Transverse colon (tissue), 4 donors: ENCODE data around the gene PPP4R4. TPM values are rescaled to one million over a fixed set of nuclear protein-coding genes. Genes with fewer than 3 reads are reported as not detected.
A peak's percentile ranks its signal among the peaks of the same experiment; 100 is the strongest.

Experiments used
- DNase-seq: peaks from one replicate; pipeline ENCODE4 v3.0.0-alpha.2; 2019
- H3K27ac ChIP-seq, 4 donors: fragments of 200-600 bp; sonication (generic); 2 replicates each; pipeline ENCODE4 v1.5.1; 2016 to 2018; ENCODE audit warnings: inconsistent platforms in 4 of 4
- H3K27me3 ChIP-seq: fragments of 200-600 bp; sonication (generic); 2 replicates; pipeline ENCODE4 v1.5.1; 2017; ENCODE audit warnings: inconsistent platforms
- H3K36me3 ChIP-seq, 4 donors: fragments of 200-600 bp; sonication (generic); 2 replicates each; pipeline ENCODE4 v1.5.1; 2017 to 2019; ENCODE audit warnings: inconsistent platforms in 4 of 4
- H3K4me1 ChIP-seq, 4 donors: fragments of 200-600 bp; sonication (generic); 2 replicates each; pipeline ENCODE4 v1.5.1; 2017 to 2020; ENCODE audit warnings: inconsistent platforms in 4 of 4
- H3K4me3 ChIP-seq, 4 donors: fragments of 200-600 bp; sonication (generic); 1 replicate in 1 of 4; 2 replicates in 3 of 4; pipeline versions ENCODE4 v1.5.1 to v1.6.1; 2017 to 2019; ENCODE audit warnings: inconsistent platforms in 4 of 4
- H3K9me3 ChIP-seq, 2 donors: fragments of 200-600 bp; sonication (generic); 2 replicates each; pipeline ENCODE4 v1.5.1; 2017 to 2019; ENCODE audit warnings: inconsistent platforms in 2 of 2
- CTCF ChIP-seq, 5 experiments: fragments of 200-600 bp in 3 of 5; fragments of 450-650 bp in 2 of 5; sonication (generic) in 3 of 5; IDR thresholded peaks; 1 replicate in 2 of 5; 2 replicates in 3 of 5; pipeline ENCODE4 v1.5.1; 2016 to 2017; ENCODE audit warnings: antibody characterized with exemption in 5 of 5, inconsistent platforms in 3 of 5, mild to moderate bottlenecking in 2 of 5, moderate library complexity in 1 of 5
- EP300 ChIP-seq: sonication (generic); formaldehyde crosslinking; IDR thresholded peaks from one replicate; pipeline ENCODE4 v1.6.1; 2017; ENCODE audit warnings: antibody characterized with exemption, low read depth
- POLR2A ChIP-seq: fragments of 450-650 bp; IDR thresholded peaks from one replicate; pipeline ENCODE4 v1.6.1; 2016; ENCODE audit warnings: antibody characterized with exemption, mild to moderate bottlenecking, moderate library complexity
- POLR2AphosphoS5 ChIP-seq, 3 donors: sonication (generic); formaldehyde crosslinking; IDR thresholded peaks; one replicate each; pipeline ENCODE4 v1.6.1; 2016; ENCODE audit warnings: antibody characterized with exemption in 3 of 3
- WGBS, 2 donors: methylation state at CpG; one replicate each; pipeline ENCODE4 v1.1.5; 2018; ENCODE audit warnings: low coverage in 1 of 2; 5-methylcytosine and 5-hydroxymethylcytosine counted together
- in situ Hi-C, 4 donors: fragments of 200-750 bp; cut with MboI; loops; one replicate each; pipeline versions ENCODE4 v1.15.0 to v1.15.1; 2017; ENCODE audit warnings: low sequenced_read_pairs in 3 of 4, low pct_ligation_motif_present in 1 of 4, low pct_unique_long_range_greater_than_20kb in 1 of 4
- intact Hi-C: fragments of 100-400 bp; cut with DNase I; formaldehyde crosslinking; loops from one replicate; pipeline ENCODE4 v1.15.1; 2023; ENCODE audit warnings: low total_unique reads
- total RNA-seq, 4 donors: library from RNA; depleted of rRNA; stranded (reverse); fragments of >200 nt; gene quantifications; one replicate each; pipeline ENCODE4 v1.1.0, GENCODE V29; 2016

Gene PPP4R4
- total RNA-seq, 4 donors from 2014 or later = not detected

DNA sequence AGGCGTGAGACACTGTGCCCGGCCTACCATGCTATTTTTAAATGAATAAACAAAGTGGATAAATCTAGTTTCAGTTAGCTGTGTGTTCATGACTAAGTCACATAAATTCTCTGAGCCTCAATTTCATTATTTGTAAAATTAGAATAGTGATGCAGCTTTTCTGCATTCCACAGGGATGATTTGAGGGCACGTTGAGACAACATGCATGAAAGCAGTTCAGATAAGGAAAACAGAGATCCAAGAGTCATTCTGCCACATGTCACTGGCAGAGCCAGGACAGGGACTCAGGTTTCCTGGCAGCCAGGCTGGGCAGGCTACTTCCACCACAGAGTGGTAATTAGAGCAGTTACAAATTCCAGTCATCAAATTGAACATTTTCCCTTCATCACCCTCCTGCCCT lies 2.9 kb upstream of the PPP4R4 start:
- no peaks in the 10 kb centered on the region for H3K36me3 ChIP-seq
- no peak for TF ChIP-seq CTCF (IDR thresholded peaks at IDR 0.05)
- no peak for TF ChIP-seq POLR2AphosphoS5 (IDR thresholded peaks at IDR 0.05)
- no peak for TF ChIP-seq EP300
- no peak for TF ChIP-seq POLR2A
- in situ Hi-C loops (no loop called here), intact Hi-C loops (no loop called here)
- peaks cover 0 to 20% (median 15%) of the 10 kb centered on the region in 4 donors for H3K4me1 ChIP-seq
- 17 to 34% methylated on average over 3 of the region's 3 CpGs for WGBS, 2 donors
- DNase-seq = no peak
- H3K27ac ChIP-seq = no peak overlapping the region
- H3K4me3 ChIP-seq = no peak overlapping the region
- no peaks in the 10 kb centered on the region for H3K9me3 ChIP-seq
- H3K27me3 ChIP-seq = peaks cover 45% of the 10 kb centered on the region

- in situ Hi-C loops = no loop called here
- TF ChIP-seq EP300 (no peak), POLR2AphosphoS5 (IDR thresholded peaks at IDR 0.05) (no peak), POLR2A (no peak), CTCF (IDR thresholded peaks at IDR 0.05) (no peak)
- H3K36me3 ChIP-seq = no peaks in the 10 kb centered on the region
- peaks cover 55% of the 10 kb centered on the region for H3K27me3 ChIP-seq
- no peaks in the 10 kb centered on the region for H3K9me3 ChIP-seq
- no peak for DNase-seq
- peaks cover 0 to 20% (median 15%) of the 10 kb centered on the region in 4 donors for H3K4me1 ChIP-seq
- H3K27ac ChIP-seq = no peak overlapping the region
- intact Hi-C loops = no loop called here
- no peak overlapping the region for H3K4me3 ChIP-seq
- 59 to 84% methylated on average over 4 to 5 of the region's 5 CpGs for WGBS, 2 donors
These were observed 1.6 kb upstream of the PPP4R4 start for GRCh38 chr14:94172545-94172944.

DNA sequence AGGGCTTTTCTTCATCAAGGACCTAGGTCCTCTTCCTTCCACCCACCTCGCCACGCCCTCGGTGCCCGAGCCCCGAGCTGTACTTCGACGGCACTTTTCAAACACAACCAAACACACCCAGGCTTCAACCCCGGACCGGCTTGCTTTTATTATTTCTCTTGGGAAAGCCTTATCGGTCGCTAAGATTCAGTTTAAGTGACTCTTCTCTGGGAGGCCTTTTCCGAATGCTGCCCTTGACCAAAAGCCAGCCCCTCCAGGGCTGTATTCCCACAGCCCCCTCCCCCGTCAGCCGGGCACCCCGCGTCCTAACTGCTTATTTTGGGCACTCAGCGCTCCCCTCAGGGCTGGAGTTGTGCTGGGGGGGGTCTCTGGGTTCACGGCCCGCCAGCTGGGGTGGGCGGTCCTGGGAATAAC lies 644 bp upstream of the PPP4R4 start:
- TF ChIP-seq POLR2AphosphoS5 (IDR thresholded peaks at IDR 0.05) (no peak), POLR2A (no peak), EP300 (no peak), CTCF (IDR thresholded peaks at IDR 0.05) (no peak)
- no peaks in the 10 kb centered on the region for H3K36me3 ChIP-seq
- peaks cover 0 to 20% (median 15%) of the 10 kb centered on the region in 4 donors for H3K4me1 ChIP-seq
- intact Hi-C loops = no loop called here
- in situ Hi-C loops = no loop called here
- H3K27me3 ChIP-seq = peaks cover 65% of the 10 kb centered on the region
- peak overlapping the region; percentile 20 to 55 (median 34) for H3K27ac ChIP-seq
- DNase-seq = peak; percentile 11
- 0 to 2% methylated on average over 3 to 20 of the region's 20 CpGs for WGBS, 2 donors
- no peaks in the 10 kb centered on the region for H3K9me3 ChIP-seq
- H3K4me3 ChIP-seq = peak overlapping the region; percentile 32 to 60 (median 56)

DNA sequence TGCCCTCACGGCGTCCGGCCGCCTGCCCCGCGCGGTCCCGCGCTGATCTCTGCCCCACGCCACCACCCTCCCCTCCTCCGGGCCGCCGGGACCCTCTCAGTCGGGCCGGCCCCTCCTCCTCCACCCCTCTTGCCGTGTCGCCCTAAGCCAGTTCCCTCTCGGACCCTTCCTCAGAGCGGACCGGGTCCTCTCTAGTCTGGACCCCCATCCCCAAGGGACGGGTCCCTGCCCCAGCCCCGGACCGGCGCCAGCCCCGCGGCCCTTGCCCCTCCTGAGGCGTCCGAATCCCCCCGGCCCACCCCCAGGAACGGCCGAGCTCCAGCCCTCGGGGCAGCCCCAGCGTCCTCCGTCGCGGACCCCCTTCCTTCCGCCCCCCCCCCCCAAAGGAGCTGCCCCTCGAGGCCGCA lies 485 bp downstream of the PPP4R4 start:
- no peaks in the 10 kb centered on the region for H3K36me3 ChIP-seq
- no peak for TF ChIP-seq POLR2A
- no peak for TF ChIP-seq CTCF (IDR thresholded peaks at IDR 0.05)
- TF ChIP-seq POLR2AphosphoS5 (IDR thresholded peaks at IDR 0.05) = no peak
- TF ChIP-seq EP300 = no peak
- in situ Hi-C loops = no loop called here
- DNase-seq = no peak
- no peaks in the 10 kb centered on the region for H3K9me3 ChIP-seq
- peaks cover 0 to 20% (median 15%) of the 10 kb centered on the region in 4 donors for H3K4me1 ChIP-seq
- WGBS, 2 donors = 0% methylated on average over 32 of the region's 39 CpGs; no CpG with 5 or more reads in 1 of the 2 donors
- H3K27me3 ChIP-seq = peaks cover 75% of the 10 kb centered on the region
- intact Hi-C loops = no loop called here
- no peak overlapping the region for H3K27ac ChIP-seq
- peak overlapping the region; percentile 42 to 60 (median 56) for H3K4me3 ChIP-seq
